HEK293 (cell line): Measurements from ENCODE around the gene B3GNT9.

ENCODE experiments used
- AEBP2 ChIP-seq: fragments of 450-650 bp; formaldehyde crosslinking; IDR thresholded peaks from 2 replicates; pipeline ENCODE4 v1.5.1; 2016; ENCODE audit warnings: missing biosample characterization, missing genetic modification characterization, borderline replicate concordance
- BCL11A ChIP-seq: fragments of 450-650 bp; formaldehyde crosslinking; IDR thresholded peaks from 2 replicates; pipeline ENCODE4 v1.5.1; 2016; ENCODE audit warnings: low read depth, missing biosample characterization, missing genetic modification characterization
- MEIS1 ChIP-seq: sonication (generic); formaldehyde crosslinking; IDR thresholded peaks from 2 replicates; pipeline ENCODE4 v1.8.1; 2022; ENCODE audit warnings: missing genetic modification reagents, mild to moderate bottlenecking, borderline replicate concordance
- PATZ1 ChIP-seq: fragments of 450-650 bp; formaldehyde crosslinking; IDR thresholded peaks from 2 replicates; pipeline ENCODE4 v1.5.1; 2016; ENCODE audit warnings: missing biosample characterization, missing genetic modification characterization
- TSHZ1 ChIP-seq: fragments of 450-650 bp; formaldehyde crosslinking; IDR thresholded peaks from 2 replicates; pipeline ENCODE4 v1.5.1; 2016; ENCODE audit warnings: missing biosample characterization, missing genetic modification characterization, borderline replicate concordance
- ZBTB26 ChIP-seq: fragments of 450-650 bp; formaldehyde crosslinking; optimal IDR thresholded peaks from 2 replicates; pipeline ENCODE3; 2016; ENCODE audit warnings: missing biosample characterization, mild to moderate bottlenecking, missing genetic modification characterization
- ZNF24 ChIP-seq: fragments of 450-650 bp; formaldehyde crosslinking; IDR thresholded peaks from 2 replicates; pipeline ENCODE4 v1.5.1; 2016; ENCODE audit warnings: missing biosample characterization, missing genetic modification characterization
- ZNF416 ChIP-seq: fragments of 450-650 bp; formaldehyde crosslinking; IDR thresholded peaks from 2 replicates; pipeline ENCODE4 v1.5.1; 2016; ENCODE audit warnings: missing biosample characterization, missing genetic modification characterization
- ZNF530 ChIP-seq: fragments of 450-650 bp; formaldehyde crosslinking; IDR thresholded peaks from 2 replicates; pipeline ENCODE4 v1.5.1; 2016; ENCODE audit warnings: low read depth, missing biosample characterization, missing genetic modification characterization
- ZNF664 ChIP-seq: fragments of 450-650 bp; formaldehyde crosslinking; IDR thresholded peaks from 2 replicates; pipeline ENCODE4 v1.5.1; 2016; ENCODE audit warnings: missing biosample characterization, missing genetic modification characterization
- TF ChIP-seq, protein P1 (sequence below): fragments of 450-650 bp; formaldehyde crosslinking; IDR thresholded peaks from 2 replicates; pipeline ENCODE4 v1.5.1; 2016; ENCODE audit warnings: missing biosample characterization, missing genetic modification characterization
- TF ChIP-seq, protein P2 (sequence below): fragments of 450-650 bp; formaldehyde crosslinking; IDR thresholded peaks from 2 replicates; pipeline ENCODE4 v1.5.1; 2017; ENCODE audit warnings: missing biosample characterization, missing genetic modification characterization

DNA sequence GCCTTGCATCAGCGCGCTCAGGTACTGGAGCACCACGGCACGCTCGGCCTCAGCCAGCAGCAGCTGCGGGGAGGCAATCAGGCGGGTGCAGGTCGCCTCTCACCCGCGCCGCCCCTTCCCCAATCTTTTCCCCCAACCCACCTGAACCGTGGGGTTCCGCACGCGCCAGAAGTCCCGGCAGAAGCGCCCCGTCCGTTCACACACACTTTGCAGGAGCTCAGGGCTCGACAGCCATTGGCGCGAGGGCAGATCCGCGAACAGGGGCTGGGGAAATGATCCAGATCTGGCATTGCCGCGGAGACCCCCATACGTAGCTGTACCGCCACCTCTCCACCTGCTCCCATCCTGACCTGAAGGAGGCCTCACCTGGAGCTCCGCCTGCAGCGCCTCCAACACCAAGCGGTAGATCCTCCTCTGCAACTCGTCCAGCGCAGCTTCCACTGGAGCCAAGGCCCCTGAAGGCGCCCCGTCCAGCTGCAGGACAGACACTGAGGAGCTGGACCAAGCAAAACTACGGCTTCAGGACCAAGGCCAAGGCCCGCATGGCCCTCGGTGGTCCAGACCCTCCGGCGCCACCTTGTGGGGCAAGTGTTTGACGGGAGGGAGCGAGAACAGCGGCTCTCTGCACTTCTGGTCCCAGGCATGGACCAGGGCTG, 34.3 kb upstream of the B3GNT9 start:
- peak; percentile 14 for TF ChIP-seq ZBTB26
- no peak for TF ChIP-seq PATZ1 (tag by site-specific recombination)
- TF ChIP-seq MEIS1 (CRISPR knock-in tag): no peak
- TF ChIP-seq, protein P1, sequence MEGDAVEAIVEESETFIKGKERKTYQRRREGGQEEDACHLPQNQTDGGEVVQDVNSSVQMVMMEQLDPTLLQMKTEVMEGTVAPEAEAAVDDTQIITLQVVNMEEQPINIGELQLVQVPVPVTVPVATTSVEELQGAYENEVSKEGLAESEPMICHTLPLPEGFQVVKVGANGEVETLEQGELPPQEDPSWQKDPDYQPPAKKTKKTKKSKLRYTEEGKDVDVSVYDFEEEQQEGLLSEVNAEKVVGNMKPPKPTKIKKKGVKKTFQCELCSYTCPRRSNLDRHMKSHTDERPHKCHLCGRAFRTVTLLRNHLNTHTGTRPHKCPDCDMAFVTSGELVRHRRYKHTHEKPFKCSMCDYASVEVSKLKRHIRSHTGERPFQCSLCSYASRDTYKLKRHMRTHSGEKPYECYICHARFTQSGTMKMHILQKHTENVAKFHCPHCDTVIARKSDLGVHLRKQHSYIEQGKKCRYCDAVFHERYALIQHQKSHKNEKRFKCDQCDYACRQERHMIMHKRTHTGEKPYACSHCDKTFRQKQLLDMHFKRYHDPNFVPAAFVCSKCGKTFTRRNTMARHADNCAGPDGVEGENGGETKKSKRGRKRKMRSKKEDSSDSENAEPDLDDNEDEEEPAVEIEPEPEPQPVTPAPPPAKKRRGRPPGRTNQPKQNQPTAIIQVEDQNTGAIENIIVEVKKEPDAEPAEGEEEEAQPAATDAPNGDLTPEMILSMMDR (tag by site-specific recombination): peak; percentile 92
- no peak for TF ChIP-seq ZNF530 (tag by site-specific recombination)
- no peak for TF ChIP-seq ZNF416 (tag by site-specific recombination)
- TF ChIP-seq, protein P2, sequence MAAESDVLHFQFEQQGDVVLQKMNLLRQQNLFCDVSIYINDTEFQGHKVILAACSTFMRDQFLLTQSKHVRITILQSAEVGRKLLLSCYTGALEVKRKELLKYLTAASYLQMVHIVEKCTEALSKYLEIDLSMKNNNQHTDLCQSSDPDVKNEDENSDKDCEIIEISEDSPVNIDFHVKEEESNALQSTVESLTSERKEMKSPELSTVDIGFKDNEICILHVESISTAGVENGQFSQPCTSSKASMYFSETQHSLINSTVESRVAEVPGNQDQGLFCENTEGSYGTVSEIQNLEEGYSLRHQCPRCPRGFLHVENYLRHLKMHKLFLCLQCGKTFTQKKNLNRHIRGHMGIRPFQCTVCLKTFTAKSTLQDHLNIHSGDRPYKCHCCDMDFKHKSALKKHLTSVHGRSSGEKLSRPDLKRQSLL (tag by site-specific recombination): no peak
- no peak for TF ChIP-seq AEBP2
- no peak for TF ChIP-seq TSHZ1 (tag by site-specific recombination)
- TF ChIP-seq BCL11A: 0 out of 2 replicates have a peak, but pooled peaks have one; percentile 19
- TF ChIP-seq ZNF664 (tag by site-specific recombination): no peak
- no peak for TF ChIP-seq ZNF24 (tag by site-specific recombination)
